ENCODE measurements around the gene PXK. TPM values are rescaled to one million over a fixed set of nuclear protein-coding genes. Genes with fewer than 3 reads are reported as not detected.

Gene PXK
- total RNA-seq, 1 experiment from 2014 or later: 353 TPM

- Histone ChIP-seq H2AFZ (ENCODE audit: low read length) (no peak overlapping the region), H3K4me3 (ENCODE audit: low read length) (peak overlapping the region; percentile 84), H3K4me2 (ENCODE audit: low read depth, low read length, poor library complexity, severe bottlenecking) (peak overlapping the region; percentile 82), H3K9ac (ENCODE audit: low read length) (peak overlapping the region; percentile 83), H3K27ac (ENCODE audit: low read length) (peak overlapping the region; percentile 82; the same call in 1 of the 2 replicates), H4K20me1 (ENCODE audit: insufficient read depth, low read depth, low read length) (peaks cover 27% of the 10 kb centered on the region; the same call in 1 of the 2 replicates), H3K9me3 (ENCODE audit: low read length) (no peaks in the 10 kb centered on the region), H3K27me3 (ENCODE audit: low read length) (no peaks in the 10 kb centered on the region), H3K36me3 (ENCODE audit: insufficient read depth, low read length) (peaks cover 32% of the 10 kb centered on the region), H3K4me1 (ENCODE audit: low read length) (peaks cover 13% of the 10 kb centered on the region), H3K9me2 (replicated peaks; ENCODE audit: insufficient read depth, low read length) (no peaks in the 10 kb centered on the region), H3K79me2 (ENCODE audit: low read length) (peaks cover 53% of the 10 kb centered on the region)
- peak; percentile 86 for DNase-seq
These were observed 25.0 kb upstream of the PXK start for GRCh38 chr3:58307639-58308215.

DNA sequence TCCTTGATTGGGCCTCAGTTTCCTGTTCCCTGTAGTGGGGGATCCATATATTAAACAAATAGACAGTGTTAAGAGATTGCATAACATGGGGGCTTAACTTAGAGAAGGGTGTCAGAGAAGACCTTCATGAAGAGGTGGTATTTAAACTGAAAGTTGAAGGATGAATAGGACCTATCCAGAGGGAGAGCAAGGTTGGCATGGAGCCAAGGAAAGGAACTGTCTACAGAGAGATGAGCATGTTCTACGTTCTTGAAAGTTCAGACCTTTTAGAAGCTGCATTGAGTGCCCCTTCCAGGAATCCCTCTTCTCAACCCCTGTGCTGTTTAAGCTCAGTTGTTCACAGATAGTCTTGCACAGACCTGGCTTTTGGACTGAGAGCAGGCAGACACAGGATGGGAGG, 24.0 kb upstream of the PXK start:
- H2AFZ ChIP-seq (ENCODE audit: low read length): no peak overlapping the region
- peak overlapping the region; percentile 82 for H3K4me2 ChIP-seq (ENCODE audit: low read depth, low read length, poor library complexity, severe bottlenecking)
- no peak overlapping the region for H3K4me3 ChIP-seq (ENCODE audit: low read length)
- no peak for DNase-seq
- H3K4me1 ChIP-seq (ENCODE audit: low read length): peaks cover 13% of the 10 kb centered on the region
- H3K9ac ChIP-seq (ENCODE audit: low read length): peak overlapping the region; percentile 83; the same call in 1 of the 2 replicates
- H3K27ac ChIP-seq (ENCODE audit: low read length): no peak overlapping the region
- H3K27me3 ChIP-seq (ENCODE audit: low read length): no peaks in the 10 kb centered on the region
- H3K36me3 ChIP-seq (ENCODE audit: insufficient read depth, low read length): peaks cover 39% of the 10 kb centered on the region
- H3K9me3 ChIP-seq (ENCODE audit: low read length): no peaks in the 10 kb centered on the region
- H3K9me2 ChIP-seq (replicated peaks; ENCODE audit: insufficient read depth, low read length): no peaks in the 10 kb centered on the region
- H3K79me2 ChIP-seq (ENCODE audit: low read length): peaks cover 59% of the 10 kb centered on the region
- peaks cover 27% of the 10 kb centered on the region; the same call in 1 of the 2 replicates for H4K20me1 ChIP-seq (ENCODE audit: insufficient read depth, low read depth, low read length)

DNA sequence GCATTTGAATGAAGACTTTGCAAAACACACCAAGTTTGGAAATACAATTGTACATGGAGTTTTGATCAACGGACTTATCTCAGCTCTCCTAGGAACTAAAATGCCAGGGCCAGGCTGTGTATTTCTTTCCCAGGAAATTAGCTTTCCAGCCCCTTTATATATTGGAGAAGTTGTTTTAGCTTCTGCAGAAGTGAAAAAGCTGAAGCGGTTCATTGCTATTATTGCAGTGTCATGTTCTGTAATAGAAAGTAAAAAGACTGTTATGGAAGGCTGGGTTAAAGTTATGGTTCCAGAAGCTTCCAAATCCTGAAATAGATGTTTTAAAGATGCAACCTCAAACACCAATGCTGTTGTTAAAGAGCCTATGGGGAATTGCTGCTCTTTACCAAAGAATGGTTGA, 14.9 kb upstream of the PXK start:
- Histone ChIP-seq H3K27ac (ENCODE audit: low read length) (no peak overlapping the region), H3K27me3 (ENCODE audit: low read length) (no peaks in the 10 kb centered on the region), H3K9me3 (ENCODE audit: low read length) (no peaks in the 10 kb centered on the region), H3K36me3 (ENCODE audit: insufficient read depth, low read length) (peaks cover 46% of the 10 kb centered on the region), H3K9ac (ENCODE audit: low read length) (no peak overlapping the region), H3K9me2 (replicated peaks; ENCODE audit: insufficient read depth, low read length) (no peaks in the 10 kb centered on the region), H3K79me2 (ENCODE audit: low read length) (peaks cover 42% of the 10 kb centered on the region), H3K4me3 (ENCODE audit: low read length) (no peak overlapping the region), H3K4me2 (ENCODE audit: low read depth, low read length, poor library complexity, severe bottlenecking) (no peak overlapping the region), H3K4me1 (ENCODE audit: low read length) (peaks cover 18% of the 10 kb centered on the region), H4K20me1 (ENCODE audit: insufficient read depth, low read depth, low read length) (peaks cover 3% of the 10 kb centered on the region; the same call in 1 of the 2 replicates), H2AFZ (ENCODE audit: low read length) (no peak overlapping the region)
- no peak for DNase-seq

DNA sequence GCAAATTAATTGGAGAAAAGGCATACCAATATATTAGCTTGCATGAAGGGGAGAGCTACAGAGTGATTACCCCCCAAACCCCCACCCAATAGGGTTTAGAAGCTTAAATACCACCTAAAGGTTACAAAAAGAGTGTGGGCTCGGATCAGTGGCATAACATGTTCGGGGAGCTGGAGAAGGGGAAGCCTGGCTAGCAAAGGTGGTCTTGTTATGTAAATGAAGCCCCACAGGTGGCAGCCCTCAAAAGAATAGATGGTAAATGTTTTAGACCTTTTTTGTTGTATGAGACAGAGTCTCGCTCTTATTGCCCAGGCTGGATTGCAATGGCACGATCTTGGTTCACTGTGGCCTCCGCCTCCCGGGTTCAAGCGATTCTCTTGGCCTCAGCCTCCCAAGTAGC, 10.9 kb upstream of the PXK start:
- Histone ChIP-seq H3K4me1 (ENCODE audit: low read length) (peaks cover 46% of the 10 kb centered on the region), H3K4me3 (ENCODE audit: low read length) (no peak overlapping the region), H3K36me3 (ENCODE audit: insufficient read depth, low read length) (peaks cover 23% of the 10 kb centered on the region), H3K79me2 (ENCODE audit: low read length) (peaks cover 29% of the 10 kb centered on the region), H4K20me1 (ENCODE audit: insufficient read depth, low read depth, low read length) (peaks cover 3% of the 10 kb centered on the region; the same call in 1 of the 2 replicates), H2AFZ (ENCODE audit: low read length) (no peak overlapping the region), H3K9ac (ENCODE audit: low read length) (peak overlapping the region; percentile 4), H3K9me2 (replicated peaks; ENCODE audit: insufficient read depth, low read length) (no peaks in the 10 kb centered on the region), H3K27me3 (ENCODE audit: low read length) (no peaks in the 10 kb centered on the region), H3K9me3 (ENCODE audit: low read length) (no peaks in the 10 kb centered on the region), H3K4me2 (ENCODE audit: low read depth, low read length, poor library complexity, severe bottlenecking) (peak overlapping the region; percentile 28), H3K27ac (ENCODE audit: low read length) (peak overlapping the region; percentile 58)
- DNase-seq: no peak

- Histone ChIP-seq H4K20me1 (ENCODE audit: insufficient read depth, low read depth, low read length) (no peaks in the 10 kb centered on the region), H3K9ac (ENCODE audit: low read length) (no peak overlapping the region), H3K4me1 (ENCODE audit: low read length) (peaks cover 51% of the 10 kb centered on the region), H3K9me2 (replicated peaks; ENCODE audit: insufficient read depth, low read length) (no peaks in the 10 kb centered on the region), H2AFZ (ENCODE audit: low read length) (no peak overlapping the region), H3K4me2 (ENCODE audit: low read depth, low read length, poor library complexity, severe bottlenecking) (no peak overlapping the region), H3K27ac (ENCODE audit: low read length) (peak overlapping the region; percentile 71), H3K36me3 (ENCODE audit: insufficient read depth, low read length) (peaks cover 17% of the 10 kb centered on the region), H3K4me3 (ENCODE audit: low read length) (no peak overlapping the region), H3K79me2 (ENCODE audit: low read length) (peaks cover 20% of the 10 kb centered on the region), H3K9me3 (ENCODE audit: low read length) (no peaks in the 10 kb centered on the region), H3K27me3 (ENCODE audit: low read length) (no peaks in the 10 kb centered on the region)
- no peak for DNase-seq
These were observed 9.9 kb upstream of the PXK start for GRCh38 chr3:58322793-58323192.

DNA sequence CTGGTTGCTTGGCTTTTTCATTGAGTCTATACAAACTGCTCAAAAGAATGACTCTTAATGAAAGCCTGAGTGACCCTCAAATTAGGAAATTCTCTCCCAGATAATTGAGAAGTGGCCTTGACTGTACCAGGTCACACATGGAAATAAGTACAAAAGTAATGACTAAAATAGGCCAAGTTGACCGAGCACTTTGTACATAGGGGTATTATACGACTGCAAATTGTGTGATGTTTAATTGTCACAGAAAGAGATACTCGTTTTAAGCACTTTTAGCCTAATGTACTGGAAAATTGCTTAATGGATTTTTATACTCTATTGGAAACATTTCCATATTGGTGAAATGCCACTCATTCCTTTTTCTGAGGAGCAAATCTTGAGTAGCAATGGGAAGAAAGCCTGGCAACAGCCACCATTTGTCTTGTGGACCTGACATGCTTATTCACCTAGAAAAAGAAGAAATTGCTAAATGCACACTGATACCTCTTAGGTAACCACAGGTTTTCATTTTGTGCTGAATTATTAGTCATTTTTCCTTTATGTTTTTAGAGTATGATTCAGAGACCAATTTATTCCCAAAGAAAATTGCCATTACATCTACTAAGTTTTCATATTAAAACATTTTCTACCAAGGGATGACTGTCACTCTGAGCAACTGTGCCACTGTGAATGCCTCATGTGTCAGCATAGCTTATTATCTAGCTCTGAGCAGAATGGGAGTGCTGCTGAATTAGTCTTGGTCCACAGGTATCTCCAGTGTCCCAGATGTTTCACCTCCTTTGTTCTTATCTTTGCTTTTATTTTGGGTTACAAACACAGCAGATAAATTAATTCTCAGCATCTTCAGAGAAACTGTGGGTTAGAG, 8.9 kb upstream of the PXK start:
- peak overlapping the region; percentile 71 for H3K27ac ChIP-seq (ENCODE audit: low read length)
- no peak overlapping the region for H3K4me3 ChIP-seq (ENCODE audit: low read length)
- DNase-seq: no peak
- no peaks in the 10 kb centered on the region for H3K9me2 ChIP-seq (replicated peaks; ENCODE audit: insufficient read depth, low read length)
- no peaks in the 10 kb centered on the region for H4K20me1 ChIP-seq (ENCODE audit: insufficient read depth, low read depth, low read length)
- peak overlapping the region; percentile 15 for H3K4me2 ChIP-seq (ENCODE audit: low read depth, low read length, poor library complexity, severe bottlenecking)
- no peak overlapping the region for H2AFZ ChIP-seq (ENCODE audit: low read length)
- 0 out of 2 replicates have a peak overlapping the region, but pooled peaks have one; percentile 5 for H3K9ac ChIP-seq (ENCODE audit: low read length)
- no peaks in the 10 kb centered on the region for H3K27me3 ChIP-seq (ENCODE audit: low read length)
- H3K4me1 ChIP-seq (ENCODE audit: low read length): peaks cover 51% of the 10 kb centered on the region
- no peaks in the 10 kb centered on the region for H3K9me3 ChIP-seq (ENCODE audit: low read length)
- H3K36me3 ChIP-seq (ENCODE audit: insufficient read depth, low read length): peaks cover 17% of the 10 kb centered on the region
- peaks cover 17% of the 10 kb centered on the region; the same call in 1 of the 2 replicates for H3K79me2 ChIP-seq (ENCODE audit: low read length)

GRCh38 chr3:58324391-58325390, 8.0 kb upstream of the PXK start:
- Histone ChIP-seq H4K20me1 (ENCODE audit: insufficient read depth, low read depth, low read length) (no peaks in the 10 kb centered on the region), H3K9me2 (replicated peaks; ENCODE audit: insufficient read depth, low read length) (no peaks in the 10 kb centered on the region), H3K4me3 (ENCODE audit: low read length) (no peak overlapping the region), H3K27me3 (ENCODE audit: low read length) (no peaks in the 10 kb centered on the region), H3K27ac (ENCODE audit: low read length) (peak overlapping the region; percentile 71), H3K9ac (ENCODE audit: low read length) (peak overlapping the region; percentile 7; the same call in 1 of the 2 replicates), H3K9me3 (ENCODE audit: low read length) (no peaks in the 10 kb centered on the region), H3K79me2 (ENCODE audit: low read length) (peaks cover 17% of the 10 kb centered on the region; the same call in 1 of the 2 replicates), H3K36me3 (ENCODE audit: insufficient read depth, low read length) (peaks cover 12% of the 10 kb centered on the region; the same call in 1 of the 2 replicates), H2AFZ (ENCODE audit: low read length) (no peak overlapping the region), H3K4me2 (ENCODE audit: low read depth, low read length, poor library complexity, severe bottlenecking) (peak overlapping the region; percentile 15), H3K4me1 (ENCODE audit: low read length) (peaks cover 58% of the 10 kb centered on the region)
- no peak for DNase-seq

Data from Karpas-422 (cell line).